Raji (cell line): Measurements from ENCODE around the gene DLG2.

Experiments
- POLR2A ChIP-seq: IDR thresholded peaks from 2 replicates; pipeline ENCODE4 v1.6.1; 2011; ENCODE audit warnings: low read depth, low read length, control low read depth; ENCODE audit not compliant: insufficient read depth

The DLG2 gene

DNA sequence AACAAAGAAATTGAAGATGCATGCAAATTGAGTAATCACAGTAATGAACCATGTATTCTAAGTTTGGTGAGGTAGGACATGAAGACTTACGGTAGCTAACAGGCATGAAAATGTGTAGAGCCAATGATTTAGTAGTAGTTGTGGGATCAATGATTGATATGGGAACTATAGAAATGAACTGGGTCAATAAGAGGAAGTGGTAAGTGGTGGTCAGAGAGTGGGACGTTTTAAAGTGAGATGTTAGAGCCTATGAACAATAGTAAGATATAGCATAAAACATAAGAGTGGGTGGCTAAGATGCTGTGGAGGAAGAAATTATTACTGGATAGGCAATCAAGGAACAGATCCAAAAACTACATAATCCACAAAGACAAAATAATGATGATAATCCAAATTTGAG is 45.0 kb downstream of the DLG2 start:
- TF ChIP-seq POLR2A: no peak

DNA sequence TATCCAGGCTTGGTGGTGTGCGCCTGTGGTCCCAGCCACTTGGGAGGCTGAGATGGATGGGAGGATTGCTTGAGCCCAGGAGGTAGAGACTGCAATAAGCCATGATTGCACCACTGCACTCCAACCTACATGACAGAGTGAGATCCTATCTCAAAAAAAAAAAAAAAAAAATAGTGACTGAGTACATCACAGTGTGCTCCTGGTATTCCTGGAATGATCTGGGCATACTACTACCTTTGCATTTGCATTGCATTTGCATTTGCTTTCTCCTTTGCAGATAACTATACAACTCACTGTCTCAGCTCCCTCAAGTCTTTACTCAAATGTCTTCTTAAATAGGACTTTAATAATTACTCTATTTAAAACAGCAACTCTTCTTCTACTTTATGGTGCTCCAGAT is 51.8 kb downstream of the DLG2 start:
- TF ChIP-seq POLR2A: no peak

GRCh38 chr11:85572056-85572455 is 55.1 kb downstream of the DLG2 start:
- TF ChIP-seq POLR2A: no peak

GRCh38 chr11:85569525-85569924 is 57.6 kb downstream of the DLG2 start:
- no peak for TF ChIP-seq POLR2A

DNA sequence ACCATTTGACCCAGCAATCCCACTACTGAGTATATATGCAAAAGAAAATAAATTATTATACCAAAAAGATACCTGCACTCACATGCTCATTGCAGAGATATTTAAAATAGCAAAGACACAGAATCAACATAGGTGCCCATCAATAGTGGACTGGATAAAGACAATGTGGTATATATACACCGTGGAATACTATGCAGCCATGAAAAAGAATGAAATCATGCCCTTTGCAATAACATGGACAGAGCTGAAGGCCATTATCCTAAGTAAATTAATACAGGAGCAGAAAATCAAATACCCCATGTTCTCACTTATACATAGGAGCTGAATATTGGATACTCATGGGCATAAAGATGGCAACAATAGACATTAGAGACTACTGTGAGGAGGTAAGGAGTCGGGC is 68.7 kb downstream of the DLG2 start:
- no peak for TF ChIP-seq POLR2A

DNA sequence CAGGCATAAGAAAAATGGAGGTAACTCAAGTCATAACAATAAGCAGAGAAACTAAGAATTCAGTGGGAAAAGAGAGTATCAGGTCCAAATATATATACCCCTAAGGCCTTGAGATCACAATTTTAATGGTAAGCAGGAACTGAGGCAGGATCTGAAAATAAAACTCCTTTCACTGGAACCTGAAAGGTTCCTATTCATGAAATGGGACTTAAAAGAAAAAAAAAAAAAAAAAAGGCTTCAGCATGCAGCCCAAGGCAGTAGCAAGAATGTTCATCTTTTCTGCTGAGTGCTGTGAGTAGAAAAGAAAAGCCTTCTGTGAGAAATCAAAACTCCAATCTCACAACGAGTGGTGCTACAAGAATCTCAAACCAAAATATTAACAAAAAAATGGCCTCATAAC is 75.3 kb downstream of the DLG2 start:
- TF ChIP-seq POLR2A: no peak

DNA sequence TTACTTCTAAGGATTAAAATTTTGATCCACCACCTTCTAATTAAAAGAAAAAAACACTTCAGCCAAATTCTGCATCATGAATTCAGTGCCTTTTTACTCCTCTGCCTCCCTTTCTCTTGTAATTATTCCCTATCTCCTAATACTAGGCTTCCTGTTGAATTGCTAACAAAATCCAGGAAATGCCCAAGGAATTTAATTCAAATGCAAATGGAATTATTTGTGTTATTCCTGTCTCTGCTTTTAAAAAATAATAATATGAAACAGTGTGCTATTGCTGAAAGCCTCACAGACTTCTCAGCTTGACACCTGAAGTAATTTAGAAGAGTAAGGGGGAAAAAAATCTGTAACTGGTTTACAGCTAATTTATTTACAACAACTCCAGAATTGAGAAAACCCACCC is 85.5 kb downstream of the DLG2 start:
- TF ChIP-seq POLR2A: no peak

DNA sequence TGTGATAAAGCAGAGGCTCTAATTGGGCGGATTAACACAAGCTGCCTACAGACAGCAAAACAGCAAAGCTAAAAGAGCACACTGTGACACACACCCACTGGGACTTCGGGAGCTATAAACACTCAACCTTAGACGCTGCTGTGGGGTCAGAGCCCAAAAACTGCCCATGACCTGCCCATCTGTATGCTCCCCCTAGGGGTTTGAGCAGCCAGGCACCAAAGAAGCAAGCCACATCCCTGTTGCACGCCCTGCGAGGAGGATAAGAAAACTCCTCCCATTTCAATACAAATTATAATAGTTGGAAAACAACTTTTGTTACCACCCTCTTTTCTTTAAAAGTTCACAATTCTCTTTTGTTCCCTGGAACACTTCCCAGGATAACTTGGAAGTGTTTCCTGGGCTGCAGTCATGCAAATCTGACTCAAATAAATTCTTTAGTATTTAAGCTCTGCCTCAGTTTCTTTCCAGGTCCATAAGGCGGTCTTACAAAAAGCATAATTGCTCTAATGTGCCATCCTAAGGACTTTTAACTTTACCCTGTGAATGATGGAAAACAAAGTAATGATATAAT is 86.4 kb downstream of the DLG2 start:
- TF ChIP-seq POLR2A: no peak

GRCh38 chr11:85540181-85540580 is 87.0 kb downstream of the DLG2 start:
- TF ChIP-seq POLR2A: no peak

- TF ChIP-seq POLR2A: no peak
These were observed 87.4 kb downstream of the DLG2 start for GRCh38 chr11:85539740-85540139.

- TF ChIP-seq POLR2A: no peak
These were observed 88.0 kb downstream of the DLG2 start for GRCh38 chr11:85539029-85539689.

- TF ChIP-seq POLR2A: no peak
These were observed 90.7 kb downstream of the DLG2 start for GRCh38 chr11:85536438-85536837.

DNA sequence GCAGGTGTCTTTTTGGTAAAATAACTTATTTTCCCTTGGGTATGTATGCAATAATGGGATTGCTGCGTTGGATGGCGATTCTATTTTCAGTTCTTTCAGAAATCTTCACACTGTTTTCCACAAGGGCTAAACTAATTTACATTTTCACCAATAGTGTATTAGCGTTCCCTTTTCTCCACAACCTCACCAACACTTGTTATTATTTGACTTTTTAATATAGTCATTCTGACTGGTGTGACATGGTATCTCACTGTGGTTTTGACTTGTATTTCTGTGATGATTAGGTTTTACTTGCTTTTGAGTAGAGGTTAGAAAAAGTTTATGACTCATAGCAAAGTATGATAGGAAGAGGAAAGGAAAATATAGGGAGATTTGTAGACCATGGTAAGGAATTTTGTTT is 92.3 kb downstream of the DLG2 start:
- no peak for TF ChIP-seq POLR2A

DNA sequence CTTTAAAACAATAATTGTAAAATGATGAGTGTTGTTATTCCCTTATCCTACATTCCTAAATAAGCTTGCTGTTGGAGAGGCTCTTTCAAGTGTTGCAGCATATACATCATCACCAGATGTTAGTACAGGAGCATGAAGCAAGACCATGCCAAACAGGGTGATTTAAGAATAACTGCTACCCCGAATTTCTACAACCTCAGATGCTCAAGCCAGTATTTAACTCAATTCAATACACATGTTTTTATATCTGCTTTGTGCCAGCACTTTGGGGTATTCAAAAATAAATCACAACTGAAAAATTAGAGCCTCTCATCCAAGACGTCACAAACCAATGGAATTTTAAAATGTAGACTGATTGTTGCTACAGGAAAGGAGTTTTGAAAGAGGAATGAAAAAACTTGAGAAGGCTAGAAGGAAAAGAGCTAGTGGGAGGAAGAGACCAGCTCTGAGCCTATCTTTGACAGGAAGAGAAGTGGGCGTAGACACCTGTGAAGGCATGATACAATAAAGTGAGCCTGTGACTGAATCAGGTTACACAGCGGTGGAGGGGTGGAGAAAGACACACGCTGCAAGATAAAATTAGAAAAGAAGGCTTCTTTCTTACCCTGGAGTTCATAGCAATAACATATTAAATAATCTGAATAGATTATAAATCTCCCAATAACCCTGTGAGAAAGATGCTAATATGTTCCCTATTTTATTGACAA is 95.8 kb downstream of the DLG2 start:
- TF ChIP-seq POLR2A: no peak

- no peak for TF ChIP-seq POLR2A
These were observed 96.5 kb downstream of the DLG2 start for GRCh38 chr11:85530634-85531033.

- TF ChIP-seq POLR2A: no peak
These were observed 100.6 kb downstream of the DLG2 start for GRCh38 chr11:85526564-85526963.
